Mucosa of stomach (tissue), 1 donor: ENCODE measurements around the gene SLC4A11.
"Not testable (repeated sequence)": the region's sequence is repeated elsewhere in the genome, so short reads cannot be mapped to it uniquely, and the experiment has no call there.

ENCODE experiments used
- H3K27me3 ChIP-seq: one replicate; pipeline ENCODE4 v1.7.0; 2013; ENCODE audit warnings: mild to moderate bottlenecking, low read length; ENCODE audit not compliant: control insufficient read depth, insufficient read depth
- H3K36me3 ChIP-seq: one replicate; pipeline ENCODE4 v1.7.0; 2013; ENCODE audit warnings: low read length; ENCODE audit not compliant: control insufficient read depth, insufficient read depth
- H3K4me1 ChIP-seq: one replicate; pipeline ENCODE4 v1.7.0; 2013; ENCODE audit warnings: mild to moderate bottlenecking, low read length; ENCODE audit not compliant: control insufficient read depth, insufficient read depth
- H3K4me3 ChIP-seq: one replicate; pipeline ENCODE4 v1.7.0; 2013; ENCODE audit warnings: low read length
- H3K9ac ChIP-seq: one replicate; pipeline ENCODE4 v1.7.0; 2013; ENCODE audit warnings: mild to moderate bottlenecking, low read length, moderate library complexity
- H3K9me3 ChIP-seq: one replicate; pipeline ENCODE4 v1.7.0; 2013; ENCODE audit warnings: mild to moderate bottlenecking, low read length, moderate library complexity; ENCODE audit not compliant: control insufficient read depth
- donor health status: Pancreatic carcinoma.

SLC4A11 gene

DNA sequence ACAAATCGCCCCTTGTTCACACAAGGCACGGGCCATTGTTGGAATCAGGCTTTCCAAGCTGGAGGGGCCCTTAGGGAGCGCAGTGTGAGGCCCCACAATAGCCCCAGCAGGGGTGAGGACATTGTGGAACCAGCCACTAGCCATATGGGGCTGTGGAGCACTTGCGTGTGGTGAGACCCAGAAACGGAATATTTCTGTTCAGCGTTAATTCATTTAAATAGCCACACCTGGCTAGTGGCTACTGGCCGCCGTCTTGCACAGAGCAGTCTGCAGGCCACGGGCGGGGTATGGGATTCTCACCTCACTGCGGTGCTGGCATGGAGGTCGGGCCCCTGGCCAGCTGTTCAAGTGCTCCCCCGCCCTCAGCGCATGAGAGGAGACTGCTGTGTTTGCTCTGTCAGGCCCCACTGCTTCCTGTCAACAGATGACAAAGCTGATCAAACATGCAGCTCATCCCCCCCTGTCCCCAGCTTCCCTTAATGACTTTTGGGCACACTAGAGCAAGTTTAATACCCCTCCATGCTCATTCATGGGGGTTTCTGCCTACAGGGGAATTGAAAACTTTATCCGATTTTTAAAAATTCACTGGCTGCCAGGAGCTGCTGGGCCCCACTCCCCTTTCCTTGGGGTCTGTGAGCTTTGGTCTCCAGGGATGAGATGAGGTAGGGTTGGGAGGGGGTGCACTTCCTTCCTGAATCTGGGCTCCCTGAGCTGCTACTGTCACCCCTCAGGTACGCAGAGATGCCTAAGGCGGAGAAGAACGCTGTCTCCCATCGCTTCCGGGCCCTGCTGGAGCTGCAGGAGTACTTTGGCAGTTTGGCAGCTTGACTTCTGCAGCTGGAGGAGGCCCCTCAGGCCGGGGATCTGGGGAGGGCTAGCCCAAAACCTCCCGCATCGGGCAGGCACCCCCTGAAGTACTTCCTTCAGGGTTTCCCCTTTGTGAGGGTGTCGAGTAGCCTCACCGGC lies 16.1 kb downstream of the SLC4A11 start:
- Histone ChIP-seq H3K4me3 (no peak overlapping the region), H3K9me3 (no peaks in the 10 kb centered on the region), H3K27me3 (no peaks in the 10 kb centered on the region), H3K9ac (no peak overlapping the region), H3K36me3 (no peaks in the 10 kb centered on the region), H3K4me1 (peaks cover 49% of the 10 kb centered on the region)

DNA sequence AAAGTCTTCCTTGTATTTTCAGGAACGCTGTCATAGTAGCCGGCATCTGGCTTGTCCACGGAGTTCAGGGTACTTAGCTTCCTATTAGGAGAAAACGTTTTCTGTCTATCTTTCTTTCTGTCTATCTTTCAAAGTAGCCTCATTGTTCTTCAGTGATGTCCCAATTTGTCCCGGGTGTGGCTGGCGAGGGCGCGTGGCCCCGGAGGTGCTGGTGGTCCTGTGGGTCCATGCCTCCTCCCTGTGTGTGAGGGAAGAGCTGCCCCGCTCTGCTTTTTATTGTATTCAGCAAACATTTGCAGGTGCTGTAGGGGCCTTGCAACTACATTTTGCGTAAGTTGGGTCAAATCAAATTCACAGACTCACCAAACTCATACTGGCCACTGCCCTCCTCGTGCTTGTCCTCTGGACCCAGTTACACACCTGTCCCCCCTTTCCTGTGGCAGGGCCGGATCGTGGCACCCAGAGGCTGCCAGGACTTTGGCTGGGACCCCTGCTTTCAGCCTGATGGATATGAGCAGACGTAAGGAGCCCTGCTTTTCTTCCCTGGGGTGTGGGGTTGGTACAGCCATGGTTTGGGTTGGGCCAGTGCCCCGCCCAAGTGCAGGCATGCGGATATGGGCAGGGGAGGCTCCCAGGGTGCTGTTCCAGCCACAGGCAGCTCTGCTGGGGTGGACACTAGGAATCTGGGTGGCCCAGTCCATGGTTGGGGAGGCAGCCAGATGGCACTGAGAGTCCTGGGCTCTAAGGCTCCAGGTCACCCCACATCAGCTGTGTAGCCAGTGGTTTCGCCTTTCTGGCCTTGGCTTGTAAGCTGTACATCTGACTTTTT lies 17.4 kb downstream of the SLC4A11 start:
- H3K27me3 ChIP-seq, result no peaks in the 10 kb centered on the region
- no peak overlapping the region for H3K4me3 ChIP-seq
- no peak overlapping the region for H3K9ac ChIP-seq
- H3K9me3 ChIP-seq, result no peaks in the 10 kb centered on the region
- no peaks in the 10 kb centered on the region for H3K36me3 ChIP-seq
- peaks cover 42% of the 10 kb centered on the region for H3K4me1 ChIP-seq

DNA sequence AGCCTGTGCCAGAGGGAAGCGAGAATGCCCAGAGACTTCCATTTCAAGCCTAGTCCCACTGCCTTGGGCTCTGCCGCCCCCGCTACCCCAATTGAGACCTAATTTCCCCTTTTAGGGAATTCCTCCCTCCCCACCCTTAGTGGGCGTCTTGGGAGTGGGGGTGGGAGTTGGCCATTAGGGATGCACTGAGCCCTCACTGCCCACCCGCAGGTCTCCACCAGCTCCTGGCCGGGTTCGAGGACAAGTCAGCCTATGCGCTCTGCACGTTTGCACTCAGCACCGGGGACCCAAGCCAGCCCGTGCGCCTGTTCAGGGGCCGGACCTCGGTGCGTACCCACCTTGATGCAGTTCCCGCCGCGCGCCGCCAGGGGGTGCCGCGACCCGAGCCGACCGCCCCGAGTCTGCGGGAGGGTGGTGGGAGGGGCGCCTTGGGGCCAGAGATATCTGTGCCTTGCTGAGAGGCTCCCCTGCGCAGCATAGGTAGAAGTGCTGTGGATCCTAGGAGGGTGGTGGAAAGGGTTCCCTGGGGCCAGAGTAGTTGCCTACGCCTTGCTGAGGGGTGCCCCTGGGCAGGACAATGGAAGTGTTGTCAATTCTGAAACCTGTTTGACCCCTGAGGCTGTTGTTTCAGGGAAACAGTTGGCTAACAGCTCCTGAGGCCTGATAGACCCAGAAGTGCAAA lies 20.5 kb downstream of the SLC4A11 start:
- H3K9ac ChIP-seq, result no peak overlapping the region
- no peak overlapping the region for H3K4me3 ChIP-seq
- no peaks in the 10 kb centered on the region for H3K9me3 ChIP-seq
- no peaks in the 10 kb centered on the region for H3K36me3 ChIP-seq
- H3K27me3 ChIP-seq, result no peaks in the 10 kb centered on the region
- H3K4me1 ChIP-seq, result peaks cover 31% of the 10 kb centered on the region

DNA sequence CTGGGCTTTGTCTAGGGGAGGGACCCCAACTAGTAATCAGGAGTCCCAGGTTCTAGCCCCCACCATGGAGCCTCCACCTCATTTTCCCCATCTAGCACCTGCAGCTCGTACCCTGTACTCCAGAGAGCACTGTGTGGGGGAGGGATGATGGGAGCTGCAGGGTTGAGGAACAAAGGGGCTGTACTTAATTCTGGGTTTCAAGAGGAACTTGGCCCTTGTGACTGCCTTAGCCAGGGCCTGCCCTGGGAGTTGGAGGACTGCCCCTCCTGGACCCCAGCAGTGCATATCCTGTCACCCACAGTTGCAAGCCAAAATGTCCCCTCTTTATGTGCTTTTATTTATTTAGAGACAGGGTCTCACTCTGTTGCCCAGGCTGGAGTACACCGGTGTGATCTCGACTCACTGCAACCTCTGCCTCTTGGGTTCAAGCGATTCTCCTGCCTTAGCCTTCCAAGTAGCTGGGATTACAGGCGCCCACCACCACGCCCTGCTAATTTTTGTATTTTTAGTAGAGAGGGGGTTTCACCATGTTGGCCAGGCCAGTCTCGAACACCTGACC lies 23.6 kb downstream of the SLC4A11 start:
- H3K9ac ChIP-seq, H3K9me3 ChIP-seq, H3K36me3 ChIP-seq, H3K27me3 ChIP-seq, H3K4me3 ChIP-seq: not testable (repeated sequence)
- H3K4me1 ChIP-seq, result peaks cover 10% of the 10 kb centered on the region

DNA sequence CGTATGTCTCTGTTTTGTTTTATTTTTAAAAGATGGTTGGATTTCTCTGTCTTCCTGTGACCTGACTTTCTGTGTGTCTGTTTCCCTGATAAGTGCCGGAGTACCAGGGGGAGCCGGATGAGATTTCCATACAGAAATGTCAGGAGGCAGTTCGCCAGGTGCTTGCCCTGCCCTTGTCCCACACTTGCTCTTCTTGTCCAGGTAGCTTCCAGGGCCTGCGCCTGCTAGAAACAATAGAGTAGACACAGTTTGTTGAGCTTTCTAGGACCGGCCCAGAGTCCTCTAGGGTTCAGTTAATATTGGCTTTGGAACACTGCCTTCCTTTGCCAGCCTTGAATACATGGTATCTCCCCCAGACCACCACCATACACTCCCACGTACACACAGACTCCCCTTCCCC lies 25.8 kb downstream of the SLC4A11 start:
- Histone ChIP-seq H3K4me3 (no peak overlapping the region), H3K27me3 (no peaks in the 10 kb centered on the region), H3K9ac (no peak overlapping the region), H3K36me3 (no peaks in the 10 kb centered on the region), H3K4me1 (peaks cover 12% of the 10 kb centered on the region), H3K9me3 (no peaks in the 10 kb centered on the region)

DNA sequence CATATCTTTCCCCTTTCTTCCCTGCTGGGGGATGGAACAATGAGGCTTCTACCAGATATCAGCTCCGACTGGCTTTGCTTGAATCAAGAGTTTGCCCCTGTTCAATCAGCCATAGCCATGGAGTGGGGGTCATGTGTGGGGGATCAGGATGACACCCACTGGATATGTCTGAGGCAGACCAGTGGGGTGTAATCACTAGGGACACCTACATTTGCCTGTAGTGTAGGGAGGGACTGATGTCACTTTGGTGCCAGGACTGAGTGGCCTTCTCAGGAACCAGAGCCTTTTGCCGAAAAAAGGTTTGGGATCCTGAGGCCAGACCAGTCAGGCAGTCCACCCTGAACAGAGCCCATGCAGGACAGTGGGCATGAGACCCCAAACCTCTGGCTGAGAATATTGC lies 28.6 kb downstream of the SLC4A11 start:
- H3K4me1 ChIP-seq, result peaks cover 10% of the 10 kb centered on the region
- H3K36me3 ChIP-seq, result no peaks in the 10 kb centered on the region
- H3K9ac ChIP-seq, result peak overlapping the region; percentile 95
- H3K4me3 ChIP-seq, result peak overlapping the region; percentile 88
- no peaks in the 10 kb centered on the region for H3K27me3 ChIP-seq
- H3K9me3 ChIP-seq, result no peaks in the 10 kb centered on the region

DNA sequence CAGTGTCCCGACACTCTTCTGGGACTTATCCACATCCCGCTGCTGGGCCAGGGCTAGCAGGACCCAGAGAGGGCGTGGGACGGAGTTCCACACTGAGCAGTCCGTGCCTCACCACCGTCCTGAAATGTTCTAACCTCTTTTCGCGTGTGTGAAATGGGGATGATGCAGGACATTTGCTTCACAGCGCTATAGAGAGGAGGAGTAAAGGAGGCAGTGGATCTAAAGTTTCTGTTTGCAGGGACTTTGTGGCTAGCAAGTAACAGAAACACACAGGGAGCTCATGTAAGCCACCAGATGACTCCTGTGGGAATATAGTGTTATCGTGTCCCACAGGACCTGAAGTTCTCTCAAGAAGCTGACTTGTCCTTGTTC lies 29.1 kb downstream of the SLC4A11 start:
- H3K4me1 ChIP-seq, result peaks cover 10% of the 10 kb centered on the region
- no peaks in the 10 kb centered on the region for H3K9me3 ChIP-seq
- peak overlapping the region; percentile 95 for H3K9ac ChIP-seq
- no peaks in the 10 kb centered on the region for H3K27me3 ChIP-seq
- H3K36me3 ChIP-seq, result no peaks in the 10 kb centered on the region
- peak overlapping the region; percentile 88 for H3K4me3 ChIP-seq

DNA sequence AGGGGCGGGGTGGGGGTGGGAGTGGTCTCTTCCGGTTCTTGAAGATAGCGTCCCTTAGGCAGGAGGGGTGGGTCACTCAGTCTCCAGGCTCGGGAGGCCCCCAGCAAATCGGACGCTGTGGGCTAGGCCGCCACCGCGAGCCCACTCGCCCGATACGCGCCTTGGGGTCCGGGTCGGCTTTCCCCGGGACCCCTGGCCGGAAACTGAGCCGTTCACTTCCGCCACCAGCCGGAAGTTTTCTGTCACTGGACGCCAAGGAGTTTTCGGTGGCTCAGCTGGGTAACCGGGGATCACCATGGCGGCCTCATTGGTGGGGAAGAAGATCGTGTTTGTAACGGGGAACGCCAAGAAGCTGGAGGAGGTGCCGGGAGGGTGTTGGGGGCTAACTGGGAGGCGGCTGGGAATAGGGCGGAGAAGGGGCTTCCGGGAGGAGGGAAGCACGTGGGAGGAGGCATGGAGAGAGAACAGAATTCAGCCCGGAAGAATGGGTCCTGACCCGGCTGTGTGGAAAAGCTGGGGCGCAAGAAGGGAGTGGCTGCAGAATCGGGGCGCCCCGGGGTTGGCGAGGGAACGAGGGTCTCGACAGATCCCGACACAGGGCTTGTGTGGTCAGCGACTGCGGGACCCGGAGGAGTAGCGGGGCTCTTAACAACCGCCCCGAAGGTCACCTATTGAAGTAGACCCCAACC lies 29.6 kb downstream of the SLC4A11 start, which contains the start of gene ITPA:
TSS of gene ITPA (plus strand) at position 242 of the 689 bp plus-strand sequence. CDS start at position 296, 54 bp downstream.
- no peaks in the 10 kb centered on the region for H3K27me3 ChIP-seq
- no peaks in the 10 kb centered on the region for H3K9me3 ChIP-seq
- H3K4me3 ChIP-seq, result peak within 1 kb of the TSS; percentile 88
- H3K36me3 ChIP-seq, result no peaks in the 10 kb centered on the region
- H3K9ac ChIP-seq, result peak within 1 kb of the TSS; percentile 95
- H3K4me1 ChIP-seq, result peaks cover 10% of the 10 kb centered on the region

DNA sequence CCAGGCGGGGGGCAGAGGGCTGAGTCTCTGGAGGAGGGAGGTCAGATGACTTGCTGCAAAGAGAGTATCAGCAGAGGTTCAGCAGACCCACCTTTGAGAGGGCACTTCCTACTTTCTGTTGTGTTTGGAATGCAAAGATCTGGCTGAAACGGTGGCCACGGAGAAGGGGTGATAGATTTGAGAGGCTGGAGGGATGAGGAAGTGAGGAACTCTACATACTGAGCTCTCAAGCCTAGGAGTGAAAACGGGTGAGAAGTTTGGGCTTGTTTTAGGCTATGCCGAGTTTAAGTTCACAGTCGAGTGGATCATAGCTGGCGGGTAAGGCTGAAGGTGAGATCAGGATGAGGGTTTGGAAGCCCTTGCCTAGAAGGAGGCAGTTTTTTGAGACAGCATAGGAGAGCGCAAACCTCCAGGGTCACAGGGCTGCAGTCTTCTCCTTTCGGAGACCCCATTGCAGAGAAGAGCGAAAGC lies 30.2 kb downstream of the SLC4A11 start:
- H3K9ac ChIP-seq, result peak overlapping the region; percentile 95
- peaks cover 10% of the 10 kb centered on the region for H3K4me1 ChIP-seq
- no peaks in the 10 kb centered on the region for H3K9me3 ChIP-seq
- H3K27me3 ChIP-seq, result no peaks in the 10 kb centered on the region
- H3K4me3 ChIP-seq, result peak overlapping the region; percentile 88
- H3K36me3 ChIP-seq, result no peaks in the 10 kb centered on the region

DNA sequence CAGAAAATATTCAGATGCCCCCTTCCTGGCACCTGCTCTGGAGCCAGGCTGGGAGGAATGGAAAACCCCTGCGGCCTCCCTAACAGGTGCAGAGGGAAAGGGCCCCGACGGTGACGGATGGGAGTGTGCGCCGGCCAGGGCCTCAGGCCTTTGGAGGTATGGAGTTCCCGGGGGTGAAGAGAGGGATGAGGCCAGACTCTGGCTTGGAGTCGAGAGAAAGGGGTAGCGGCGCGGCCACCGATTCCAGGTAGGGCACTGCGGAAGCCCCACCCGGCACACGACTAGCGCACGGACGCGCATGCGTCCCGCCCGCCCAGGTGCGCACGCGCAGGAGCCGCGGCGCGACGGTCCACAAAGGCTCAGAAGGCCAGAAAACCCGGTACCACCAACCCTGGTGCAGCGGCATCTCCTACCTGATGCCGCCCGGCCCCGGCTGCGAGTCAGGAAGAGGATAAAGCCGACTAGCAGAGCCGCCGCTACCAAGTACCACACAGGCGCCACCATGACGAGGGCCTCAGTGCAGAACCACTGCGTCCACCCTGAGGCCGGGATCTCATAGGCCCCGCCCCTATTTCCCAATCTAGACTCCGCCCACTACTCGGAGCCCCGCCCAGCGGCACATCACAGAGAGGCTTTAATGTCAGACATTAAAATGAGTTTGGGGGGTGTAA lies 34.7 kb downstream of the SLC4A11 start, which contains the start of gene DDRGK1:
TSS of gene DDRGK1 (minus strand) at position 559 of the 671 bp plus-strand sequence. CDS start at position 504, 55 bp downstream.
- Histone ChIP-seq H3K9me3 (no peaks in the 10 kb centered on the region), H3K9ac (peak within 1 kb of the TSS; percentile 80), H3K36me3 (peaks cover 3% of the 10 kb centered on the region), H3K27me3 (no peaks in the 10 kb centered on the region), H3K4me3 (peak within 1 kb of the TSS; percentile 89), H3K4me1 (peaks cover 7% of the 10 kb centered on the region)
